ENCODE results near the gene SMARCA1.
A peak's percentile ranks its signal among the peaks of the same experiment; 100 is the strongest.

GRCh38 chrX:129462707-129463106, 60.6 kb downstream of the SMARCA1 start:
- TF ChIP-seq CTCF (conservative IDR thresholded peaks at IDR 0.05; ENCODE audit: low read depth, low read length): peak; percentile 32; the same call in 1 of the 2 replicates
- no peak for TF ChIP-seq EZH2 (IDR thresholded peaks at IDR 0.05; ENCODE audit: borderline replicate concordance, low read depth, low read length, poor library complexity, severe bottlenecking)

Measured in A673 (cell line).